ENCODE measurements around the gene NCAM2.
"Not testable (repeated sequence)": the region's sequence is repeated elsewhere in the genome, so short reads cannot be mapped to it uniquely, and the experiment has no call there.

NCAM2 gene

GRCh38 chr21:21101911-21102310 lies 103.7 kb downstream of the NCAM2 start:
- in situ Hi-C loops (cut with MboI; ENCODE audit: low sequenced_read_pairs), result no loop called here

- in situ Hi-C loops (cut with MboI; ENCODE audit: low sequenced_read_pairs), result no loop called here
Measured at GRCh38 chr21:21102896-21103295, 104.7 kb downstream of the NCAM2 start.

- in situ Hi-C loops (cut with MboI; ENCODE audit: low sequenced_read_pairs), result no loop called here
Measured at GRCh38 chr21:21103692-21104091, 105.5 kb downstream of the NCAM2 start.

GRCh38 chr21:21109736-21110135 lies 111.5 kb downstream of the NCAM2 start:
- in situ Hi-C loops (cut with MboI; ENCODE audit: low sequenced_read_pairs), result no loop called here

- in situ Hi-C loops (cut with MboI; ENCODE audit: low sequenced_read_pairs), result no loop called here
Measured at GRCh38 chr21:21111309-21111920, 113.2 kb downstream of the NCAM2 start.

- in situ Hi-C loops (cut with MboI; ENCODE audit: low sequenced_read_pairs), result no loop called here
Measured at GRCh38 chr21:21114461-21114860, 116.3 kb downstream of the NCAM2 start.

GRCh38 chr21:21119091-21119490 lies 120.9 kb downstream of the NCAM2 start:
- in situ Hi-C loops (cut with MboI; ENCODE audit: low sequenced_read_pairs), result no loop called here

GRCh38 chr21:21122680-21123079 lies 124.5 kb downstream of the NCAM2 start:
- in situ Hi-C loops (cut with MboI; ENCODE audit: low sequenced_read_pairs), result no loop called here

GRCh38 chr21:21132390-21132789 lies 134.2 kb downstream of the NCAM2 start:
- in situ Hi-C loops (cut with MboI; ENCODE audit: low sequenced_read_pairs), result no loop called here

GRCh38 chr21:21137986-21138385 lies 139.8 kb downstream of the NCAM2 start:
- in situ Hi-C loops (cut with MboI; ENCODE audit: low sequenced_read_pairs), result no loop called here

- in situ Hi-C loops (cut with MboI; ENCODE audit: low sequenced_read_pairs), result no loop called here
Measured at GRCh38 chr21:21146587-21147373, 148.6 kb downstream of the NCAM2 start.

- in situ Hi-C loops (cut with MboI; ENCODE audit: low sequenced_read_pairs), result no loop called here
Measured at GRCh38 chr21:21147374-21147745, 149.2 kb downstream of the NCAM2 start.

GRCh38 chr21:21148009-21148408 lies 149.8 kb downstream of the NCAM2 start:
- in situ Hi-C loops (cut with MboI; ENCODE audit: low sequenced_read_pairs), result no loop called here

GRCh38 chr21:21148514-21148913 lies 150.3 kb downstream of the NCAM2 start:
- in situ Hi-C loops (cut with MboI; ENCODE audit: low sequenced_read_pairs), result no loop called here

- in situ Hi-C loops (cut with MboI; ENCODE audit: low sequenced_read_pairs), result not testable (repeated sequence)
Measured at GRCh38 chr21:21149445-21149844, 151.2 kb downstream of the NCAM2 start.

- in situ Hi-C loops (cut with MboI; ENCODE audit: low sequenced_read_pairs), result no loop called here
Measured at GRCh38 chr21:21151231-21151630, 153.0 kb downstream of the NCAM2 start.

GRCh38 chr21:21156397-21156796 lies 158.2 kb downstream of the NCAM2 start:
- in situ Hi-C loops (cut with MboI; ENCODE audit: low sequenced_read_pairs), result no loop called here

- in situ Hi-C loops (cut with MboI; ENCODE audit: low sequenced_read_pairs), result no loop called here
Measured at GRCh38 chr21:21156957-21157356, 158.7 kb downstream of the NCAM2 start.

- in situ Hi-C loops (cut with MboI; ENCODE audit: low sequenced_read_pairs), result no loop called here
Measured at GRCh38 chr21:21158376-21158918, 160.2 kb downstream of the NCAM2 start.

- in situ Hi-C loops (cut with MboI; ENCODE audit: low sequenced_read_pairs), result no loop called here
Measured at GRCh38 chr21:21159253-21159899, 161.2 kb downstream of the NCAM2 start.

- in situ Hi-C loops (cut with MboI; ENCODE audit: low sequenced_read_pairs), result no loop called here
Measured at GRCh38 chr21:21162786-21163185, 164.6 kb downstream of the NCAM2 start.

GRCh38 chr21:21163904-21164303 lies 165.7 kb downstream of the NCAM2 start:
- in situ Hi-C loops (cut with MboI; ENCODE audit: low sequenced_read_pairs), result no loop called here

Data from HL-60/S4 treated with phorbol 12-myristate 13-acetate at 8.2 ng/mL for 4 days and 3 days (cell line).